Lower lobe of right lung (tissue), 2 donors: ENCODE data around the gene EGR1. TPM values are rescaled to one million over a fixed set of nuclear protein-coding genes. Genes with fewer than 3 reads are reported as not detected.

Experiments used
- ATAC-seq, 2 donors: fragments of 200-7000 bp; cut with Tn5 transposase; one replicate each; pipeline ENCODE4 v1.9.1; 2020 to 2022; ENCODE audit warnings: mild to moderate bottlenecking in 2 of 2, moderate library complexity in 2 of 2
- DNase-seq: peaks from one replicate; pipeline ENCODE4 v3.0.0-alpha.2; 2020
- H3K27ac ChIP-seq: fragments of 200-600 bp; one replicate; pipeline ENCODE4 v1.8.0; 2022
- H3K27me3 ChIP-seq: fragments of 200-600 bp; one replicate; pipeline ENCODE4 v1.8.0; 2022; ENCODE audit warnings: low read depth
- H3K36me3 ChIP-seq: fragments of 200-600 bp; one replicate; pipeline ENCODE4 v1.8.0; 2022; ENCODE audit warnings: mild to moderate bottlenecking
- H3K4me1 ChIP-seq: fragments of 200-600 bp; one replicate; pipeline ENCODE4 v1.8.0; 2022
- H3K4me3 ChIP-seq: fragments of 200-600 bp; one replicate; pipeline ENCODE4 v1.8.0; 2022; ENCODE audit warnings: mild to moderate bottlenecking
- H3K9me3 ChIP-seq: fragments of 200-600 bp; one replicate; pipeline ENCODE4 v1.8.0; 2022
- intact Hi-C: fragments of 100-400 bp; cut with DNase I; formaldehyde crosslinking; loops from one replicate; pipeline ENCODE4 v1.11.0; 2022
- total RNA-seq: library from RNA; stranded (reverse); fragmentation: NEBNext Ultra II Directional; extraction: Animal tissue kit (Norgen Biotek cat#: 25700); gene quantifications from one replicate; pipeline ENCODE4 v1.2.1, GENCODE V29; 2021
- TF ChIP-seq, protein P1 (sequence below): fragments of 200-600 bp; IDR thresholded peaks from one replicate; pipeline ENCODE4 v1.8.0; 2022; ENCODE audit warnings: antibody characterized with exemption, mild to moderate bottlenecking
- donor health status: DM: no; HTN: yes; CAD: no; lungs with severe emphysema.

Gene EGR1
- total RNA-seq, 1 donor from 2014 or later: 78.2 TPM

DNA sequence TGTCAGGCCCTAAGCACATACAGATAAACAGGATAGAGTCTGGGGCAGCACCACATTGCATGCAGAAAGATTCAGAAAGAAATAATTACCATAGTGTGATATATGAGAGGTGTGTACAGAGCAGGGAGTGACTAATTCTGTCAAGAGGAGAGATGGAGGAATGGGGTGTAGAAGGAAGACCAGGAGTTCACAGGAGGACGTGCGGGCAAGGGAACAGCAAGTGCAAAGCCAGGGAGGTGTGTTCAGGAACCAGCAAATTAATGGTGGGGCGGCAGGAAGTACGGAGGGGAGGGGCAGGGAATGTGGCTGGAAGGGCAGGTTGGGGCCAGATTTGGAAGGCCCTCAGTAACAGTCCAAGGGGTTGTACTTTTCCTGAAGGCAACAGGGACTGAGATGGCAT lies 17.4 kb downstream of the EGR1 start:
- Histone ChIP-seq H3K4me1 (no peaks in the 10 kb centered on the region), H3K4me3 (no peak overlapping the region), H3K27me3 (no peaks in the 10 kb centered on the region), H3K9me3 (no peaks in the 10 kb centered on the region), H3K27ac (no peak overlapping the region), H3K36me3 (no peaks in the 10 kb centered on the region)
- TF ChIP-seq, protein P1, sequence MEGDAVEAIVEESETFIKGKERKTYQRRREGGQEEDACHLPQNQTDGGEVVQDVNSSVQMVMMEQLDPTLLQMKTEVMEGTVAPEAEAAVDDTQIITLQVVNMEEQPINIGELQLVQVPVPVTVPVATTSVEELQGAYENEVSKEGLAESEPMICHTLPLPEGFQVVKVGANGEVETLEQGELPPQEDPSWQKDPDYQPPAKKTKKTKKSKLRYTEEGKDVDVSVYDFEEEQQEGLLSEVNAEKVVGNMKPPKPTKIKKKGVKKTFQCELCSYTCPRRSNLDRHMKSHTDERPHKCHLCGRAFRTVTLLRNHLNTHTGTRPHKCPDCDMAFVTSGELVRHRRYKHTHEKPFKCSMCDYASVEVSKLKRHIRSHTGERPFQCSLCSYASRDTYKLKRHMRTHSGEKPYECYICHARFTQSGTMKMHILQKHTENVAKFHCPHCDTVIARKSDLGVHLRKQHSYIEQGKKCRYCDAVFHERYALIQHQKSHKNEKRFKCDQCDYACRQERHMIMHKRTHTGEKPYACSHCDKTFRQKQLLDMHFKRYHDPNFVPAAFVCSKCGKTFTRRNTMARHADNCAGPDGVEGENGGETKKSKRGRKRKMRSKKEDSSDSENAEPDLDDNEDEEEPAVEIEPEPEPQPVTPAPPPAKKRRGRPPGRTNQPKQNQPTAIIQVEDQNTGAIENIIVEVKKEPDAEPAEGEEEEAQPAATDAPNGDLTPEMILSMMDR: no peak
- ATAC-seq (peak in 1 of 2 donors; percentile 27), DNase-seq (no peak)
- intact Hi-C loops: no loop called here

DNA sequence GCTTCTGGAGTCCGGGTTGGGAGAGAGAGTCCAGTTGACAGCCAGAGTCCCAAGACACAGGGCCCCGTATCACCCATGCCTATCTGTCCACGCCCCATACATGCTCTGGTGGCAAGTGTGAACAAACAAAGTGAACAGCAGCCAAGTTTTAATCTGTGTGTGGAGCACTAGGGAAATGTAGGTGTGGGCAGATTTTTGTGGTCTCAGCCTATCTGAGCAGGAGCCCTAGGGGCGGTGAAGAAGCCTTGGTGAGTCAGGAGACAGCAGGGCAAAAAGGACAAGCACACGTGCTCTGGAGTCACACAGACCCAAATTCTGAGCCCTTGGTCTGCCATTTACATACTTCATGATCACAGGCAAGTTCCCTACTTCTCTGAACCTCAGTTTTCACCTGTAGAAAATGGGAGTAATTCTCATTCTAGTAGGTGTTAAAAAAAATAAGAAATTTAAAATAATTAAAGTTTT lies 23.2 kb downstream of the EGR1 start:
- ATAC-seq (no peak), DNase-seq (no peak)
- Histone ChIP-seq H3K9me3 (no peaks in the 10 kb centered on the region), H3K27ac (no peak overlapping the region), H3K4me3 (no peak overlapping the region), H3K27me3 (peaks cover 22% of the 10 kb centered on the region), H3K4me1 (peaks cover 19% of the 10 kb centered on the region), H3K36me3 (no peaks in the 10 kb centered on the region)
- intact Hi-C loops: no loop called here
- TF ChIP-seq, protein P1: no peak

DNA sequence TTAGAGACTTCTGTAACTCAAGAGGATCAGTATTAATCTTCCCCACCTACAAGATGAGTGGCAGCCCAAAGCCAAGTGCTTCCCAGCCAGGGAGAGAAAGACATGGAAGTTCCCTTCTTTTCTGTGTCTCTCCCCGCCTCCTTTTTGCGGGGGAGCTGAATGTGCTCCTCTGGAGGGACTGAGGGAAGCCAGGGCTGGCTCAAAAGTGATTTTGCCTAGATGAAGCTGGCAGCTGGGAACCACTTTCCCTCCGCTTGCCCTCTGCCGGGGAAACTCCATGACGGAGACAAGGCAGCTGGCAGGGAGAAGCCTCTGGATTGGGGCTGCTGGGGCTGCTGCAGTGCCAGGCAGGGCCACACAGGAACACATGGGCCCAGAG lies 24.4 kb downstream of the EGR1 start:
- intact Hi-C loops: no loop called here
- ATAC-seq (no peak), DNase-seq (no peak)
- no peak overlapping the region for H3K27ac ChIP-seq
- no peaks in the 10 kb centered on the region for H3K9me3 ChIP-seq
- no peak overlapping the region for H3K4me3 ChIP-seq
- peaks cover 19% of the 10 kb centered on the region for H3K4me1 ChIP-seq
- TF ChIP-seq, protein P1: no peak
- H3K27me3 ChIP-seq: peaks cover 22% of the 10 kb centered on the region
- no peaks in the 10 kb centered on the region for H3K36me3 ChIP-seq

DNA sequence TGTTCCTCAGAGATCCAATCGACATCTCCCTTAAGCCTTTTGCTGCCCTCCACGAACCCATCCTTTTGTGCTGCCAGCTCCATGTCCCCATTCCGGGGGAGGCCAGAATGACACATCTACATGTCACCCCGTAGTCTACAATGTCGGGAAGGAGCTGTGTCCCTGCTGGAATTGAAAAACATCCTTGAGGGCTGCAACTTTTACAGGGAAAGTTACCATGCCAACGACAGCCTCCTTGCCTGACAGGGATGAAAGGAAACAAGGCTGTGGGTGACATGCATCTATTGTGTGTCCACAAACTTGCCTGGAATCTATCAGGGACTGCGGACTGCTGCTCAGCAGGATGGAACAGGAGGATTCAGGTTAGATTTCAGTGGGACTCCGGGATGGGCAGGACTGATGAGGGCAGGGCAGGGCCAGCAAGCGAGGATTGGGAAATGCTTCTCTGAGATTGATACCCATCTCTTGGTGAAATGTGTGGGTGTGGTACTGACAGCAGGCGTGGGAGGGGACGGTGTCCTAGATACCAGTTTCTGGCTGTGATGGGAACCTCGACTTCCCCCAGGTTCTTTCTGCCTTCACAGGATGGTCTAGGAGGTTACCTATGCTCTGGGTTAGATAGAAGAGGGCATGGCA lies 25.5 kb downstream of the EGR1 start:
- Histone ChIP-seq H3K9me3 (no peaks in the 10 kb centered on the region), H3K4me1 (peaks cover 19% of the 10 kb centered on the region), H3K4me3 (no peak overlapping the region), H3K27me3 (peaks cover 22% of the 10 kb centered on the region), H3K36me3 (no peaks in the 10 kb centered on the region), H3K27ac (no peak overlapping the region)
- intact Hi-C loops: no loop called here
- ATAC-seq (no peak), DNase-seq (no peak)
- TF ChIP-seq, protein P1: no peak

DNA sequence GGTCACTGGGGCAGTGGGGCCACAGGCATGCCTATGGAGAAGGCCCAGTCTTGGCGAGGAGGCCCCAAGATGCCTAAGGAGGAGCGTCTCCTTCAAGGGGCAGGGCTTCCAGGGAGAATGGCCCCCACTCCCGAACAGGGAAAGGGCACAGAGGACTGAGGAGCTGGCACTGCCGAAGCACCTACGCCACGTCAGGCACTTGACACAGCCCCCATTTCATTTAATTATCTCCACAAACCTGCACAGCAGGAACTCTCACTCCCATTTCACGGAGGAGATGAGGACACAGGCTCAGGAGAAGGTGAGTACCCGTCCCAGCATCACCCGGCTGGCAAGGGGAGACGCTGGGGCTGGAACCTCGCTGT lies 26.0 kb downstream of the EGR1 start:
- no peak overlapping the region for H3K27ac ChIP-seq
- TF ChIP-seq, protein P1: no peak
- peaks cover 19% of the 10 kb centered on the region for H3K4me1 ChIP-seq
- peak overlapping the region; percentile 68 for H3K4me3 ChIP-seq
- H3K9me3 ChIP-seq: no peaks in the 10 kb centered on the region
- intact Hi-C loops: no loop called here
- peaks cover 22% of the 10 kb centered on the region for H3K27me3 ChIP-seq
- no peaks in the 10 kb centered on the region for H3K36me3 ChIP-seq
- no peak for DNase-seq
- peak; percentile 1 to 6 for ATAC-seq
